Measurements from ENCODE around the gene CDH23.

GRCh38 chr10:71684356-71685173 is 287.8 kb downstream of the CDH23 start:
- TF ChIP-seq CTCF (conservative IDR thresholded peaks at IDR 0.05 in 1 of 2, IDR thresholded peaks at IDR 0.05 in 1 of 2; ENCODE audit: low read depth in 1 of 2, low read length in 2 of 2): no peak
- TF ChIP-seq EZH2 (IDR thresholded peaks at IDR 0.05; ENCODE audit: low read length, missing control alignments): no peak

Measured in fibroblast of lung (primary cell).